Measurements from ENCODE around the gene SEC22B.
"Not testable (repeated sequence)": the region's sequence is repeated elsewhere in the genome, so short reads cannot be mapped to it uniquely, and the experiment has no call there.

Gene SEC22B

GRCh38 chr1:120112212-120112611, 64.1 kb downstream of the SEC22B start:
- DNase-seq, result not testable (repeated sequence)

DNA sequence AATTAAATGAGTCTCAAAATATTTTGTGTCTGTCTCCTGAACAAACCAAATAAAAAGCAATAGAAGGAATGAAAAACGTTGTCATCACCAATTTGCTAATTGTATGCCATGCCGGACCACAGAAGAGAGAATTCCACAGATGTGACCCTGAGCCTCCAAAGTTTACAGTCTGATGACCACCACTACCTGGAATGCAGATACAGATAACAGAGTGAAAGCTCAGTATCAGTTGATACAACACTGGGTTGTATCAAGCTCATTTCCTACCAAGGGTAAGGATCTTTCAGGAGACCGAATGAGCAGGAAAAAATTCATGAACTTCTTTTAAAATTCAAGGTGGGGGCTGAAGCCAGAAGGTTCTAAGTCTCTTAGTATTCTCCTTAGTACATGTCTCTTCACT, 64.5 kb downstream of the SEC22B start:
- not testable (repeated sequence) for DNase-seq

- DNase-seq, result not testable (repeated sequence)
These were observed 65.3 kb downstream of the SEC22B start for GRCh38 chr1:120111008-120111407.

DNA sequence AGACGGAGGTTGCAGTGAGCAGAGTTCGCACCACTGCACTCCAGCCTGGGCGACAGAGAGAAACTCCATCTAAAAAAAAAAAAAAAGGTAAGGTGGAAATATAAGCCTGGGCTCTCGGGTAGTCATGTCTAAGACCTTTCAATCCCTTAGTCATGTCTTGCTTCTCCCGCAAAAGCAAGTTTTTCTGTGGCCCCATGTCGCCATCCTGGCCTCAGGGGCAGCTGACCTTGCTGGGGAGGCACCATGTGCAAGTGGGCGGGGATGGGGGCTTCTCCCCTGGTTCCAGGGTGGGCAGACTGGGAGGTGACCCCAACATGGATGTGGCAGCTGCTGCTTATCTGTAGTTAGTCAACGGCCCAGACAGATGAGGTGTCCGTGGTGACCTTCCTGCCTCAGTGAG, 66.7 kb downstream of the SEC22B start:
- not testable (repeated sequence) for DNase-seq

DNA sequence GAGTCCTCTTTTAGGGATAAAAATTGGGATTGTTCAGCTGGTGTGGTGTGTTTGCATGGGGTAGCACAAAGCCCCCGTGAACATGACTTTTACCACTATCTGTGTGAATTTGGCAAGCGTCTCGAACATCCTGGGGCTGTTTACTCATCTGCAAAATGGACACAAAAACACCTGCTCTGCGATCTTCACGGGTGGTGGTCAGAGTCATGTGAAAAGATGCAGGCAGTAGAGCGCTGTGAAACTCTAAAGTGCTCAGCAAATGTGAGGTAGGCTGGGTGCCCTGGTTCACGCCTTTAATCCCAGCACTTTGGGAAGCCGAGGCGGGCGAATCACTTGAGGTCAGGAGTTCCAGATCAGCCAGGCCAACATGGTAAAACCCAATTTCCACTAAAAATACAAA, 67.1 kb downstream of the SEC22B start:
- DNase-seq, result not testable (repeated sequence)

- not testable (repeated sequence) for DNase-seq
These were observed 71.0 kb downstream of the SEC22B start for GRCh38 chr1:120105288-120105687.

- DNase-seq, result not testable (repeated sequence)
These were observed 72.6 kb downstream of the SEC22B start for GRCh38 chr1:120103768-120104167.

DNA sequence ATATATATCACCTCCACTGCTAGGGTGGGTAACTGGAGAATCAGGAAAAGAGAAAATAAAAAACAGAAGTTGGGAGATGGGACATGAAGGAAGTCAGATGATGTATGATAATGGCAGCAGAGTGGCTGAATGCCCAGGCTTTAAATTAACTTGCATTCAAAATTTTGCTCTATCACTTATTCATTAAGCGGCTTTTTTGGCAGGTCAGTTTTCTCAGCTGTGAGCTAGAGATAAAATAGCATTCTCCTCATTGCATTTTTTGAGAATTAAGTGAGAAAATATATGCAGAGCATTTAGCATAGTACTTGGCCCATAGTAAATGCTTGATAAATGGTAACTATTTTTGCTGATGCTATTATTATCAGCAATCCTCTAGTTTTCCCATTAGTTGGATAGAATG, 74.7 kb downstream of the SEC22B start:
- DNase-seq, result not testable (repeated sequence)

All from cortex of kidney (tissue), 1 donor.